Skeletal muscle satellite cell (primary cell): ENCODE results near the gene TCF3.

Experiments used
- H3K27me3 ChIP-seq: 2 replicates; pipeline ENCODE4 v1.7.0; 2013; ENCODE audit warnings: low read length; ENCODE audit not compliant: control insufficient read depth, insufficient read depth
- H3K36me3 ChIP-seq: 2 replicates; pipeline ENCODE4 v1.7.0; 2013; ENCODE audit warnings: mild to moderate bottlenecking, control low read depth, low read length; ENCODE audit not compliant: insufficient read depth
- H3K4me1 ChIP-seq: 2 replicates; pipeline ENCODE4 v1.7.0; 2013; ENCODE audit warnings: low read length; ENCODE audit not compliant: control insufficient read depth, insufficient read depth
- H3K4me2 ChIP-seq: 2 replicates; pipeline ENCODE4 v1.7.0; 2013; ENCODE audit warnings: mild to moderate bottlenecking, low read length
- H3K4me3 ChIP-seq: 2 replicates; pipeline ENCODE4 v1.7.0; 2013; ENCODE audit warnings: low read length
- H3K9ac ChIP-seq: 2 replicates; pipeline ENCODE4 v1.7.0; 2013; ENCODE audit warnings: mild to moderate bottlenecking, low read depth, low read length, moderate library complexity
- H3K9me3 ChIP-seq: replicated peaks from 2 replicates; pipeline ENCODE4 v1.7.0; 2013; ENCODE audit warnings: mild to moderate bottlenecking, control low read depth, low read length

TCF3 gene

DNA sequence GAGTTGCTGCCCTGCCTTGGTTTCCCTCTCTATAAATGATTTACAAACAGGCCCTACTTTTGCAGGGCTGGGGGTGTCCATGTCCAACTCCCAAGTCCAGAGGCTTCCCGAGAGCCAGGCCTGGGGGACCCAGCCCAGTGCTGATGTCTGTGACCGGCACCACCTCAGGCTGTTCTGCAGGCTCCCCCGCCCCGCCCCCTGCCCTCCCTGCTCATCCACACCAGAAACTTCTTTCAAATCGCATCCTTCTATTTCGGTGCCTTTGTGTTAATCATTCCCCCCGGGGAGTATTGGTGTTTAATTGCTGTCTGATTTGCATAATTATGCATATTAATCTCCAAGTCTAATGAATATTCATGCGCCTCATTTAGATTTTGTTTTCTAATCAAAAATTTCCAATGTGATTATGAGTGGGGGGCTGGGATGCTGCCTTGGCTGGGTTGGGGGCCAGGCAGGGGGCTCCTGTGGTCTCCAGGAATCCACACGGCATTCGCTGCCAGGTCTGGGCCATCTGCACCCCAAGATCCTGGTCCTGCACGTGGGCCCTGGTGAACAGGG, 19.1 kb downstream of the TCF3 start:
- no peak overlapping the region for H3K4me2 ChIP-seq
- peaks cover 38% of the 10 kb centered on the region for H3K36me3 ChIP-seq
- H3K9ac ChIP-seq: no peak overlapping the region
- H3K4me3 ChIP-seq: no peak overlapping the region
- no peaks in the 10 kb centered on the region for H3K9me3 ChIP-seq
- no peaks in the 10 kb centered on the region for H3K4me1 ChIP-seq
- no peaks in the 10 kb centered on the region for H3K27me3 ChIP-seq

DNA sequence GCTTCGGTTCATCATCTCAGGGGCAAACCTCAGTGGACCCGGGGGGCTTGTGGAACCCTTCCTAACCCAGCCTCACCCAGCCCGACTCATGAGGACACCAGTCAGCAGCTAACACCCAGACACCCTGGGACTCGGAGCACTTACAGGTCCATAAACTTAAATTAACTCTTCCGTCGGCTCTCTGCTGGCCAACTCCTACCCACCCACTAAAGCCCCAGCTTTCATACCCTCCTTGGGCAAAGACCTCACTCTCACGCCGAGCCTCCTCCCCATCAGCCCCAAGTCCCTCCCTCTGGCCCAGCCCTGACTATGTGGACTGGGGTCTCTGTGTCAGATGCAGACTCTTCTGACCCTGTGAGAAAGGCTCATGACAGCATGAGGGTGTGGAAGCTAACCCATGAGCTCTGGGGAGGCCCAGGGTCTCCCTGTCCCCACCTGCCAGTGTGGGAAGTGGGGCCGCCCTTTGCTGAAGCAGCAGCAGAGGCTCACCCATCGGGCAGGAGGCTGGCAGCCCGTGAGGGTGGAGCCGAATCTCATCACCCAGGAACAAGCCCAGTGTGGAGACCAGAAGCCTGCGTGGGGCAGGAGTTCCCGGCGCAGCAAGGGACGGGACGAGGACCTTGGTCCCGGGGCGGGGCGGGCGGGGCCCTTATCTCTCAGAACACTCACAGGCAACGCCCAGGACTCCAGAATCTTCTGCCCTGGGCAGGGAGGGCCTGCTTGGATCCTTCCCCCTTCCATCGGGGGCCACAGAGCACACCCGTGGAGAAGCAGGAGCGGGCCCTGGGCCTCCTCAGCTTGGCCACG, 19.8 kb downstream of the TCF3 start:
- Histone ChIP-seq H3K4me2 (no peak overlapping the region), H3K4me1 (no peaks in the 10 kb centered on the region), H3K27me3 (no peaks in the 10 kb centered on the region), H3K4me3 (no peak overlapping the region), H3K9ac (no peak overlapping the region), H3K36me3 (peaks cover 32% of the 10 kb centered on the region), H3K9me3 (no peaks in the 10 kb centered on the region)

DNA sequence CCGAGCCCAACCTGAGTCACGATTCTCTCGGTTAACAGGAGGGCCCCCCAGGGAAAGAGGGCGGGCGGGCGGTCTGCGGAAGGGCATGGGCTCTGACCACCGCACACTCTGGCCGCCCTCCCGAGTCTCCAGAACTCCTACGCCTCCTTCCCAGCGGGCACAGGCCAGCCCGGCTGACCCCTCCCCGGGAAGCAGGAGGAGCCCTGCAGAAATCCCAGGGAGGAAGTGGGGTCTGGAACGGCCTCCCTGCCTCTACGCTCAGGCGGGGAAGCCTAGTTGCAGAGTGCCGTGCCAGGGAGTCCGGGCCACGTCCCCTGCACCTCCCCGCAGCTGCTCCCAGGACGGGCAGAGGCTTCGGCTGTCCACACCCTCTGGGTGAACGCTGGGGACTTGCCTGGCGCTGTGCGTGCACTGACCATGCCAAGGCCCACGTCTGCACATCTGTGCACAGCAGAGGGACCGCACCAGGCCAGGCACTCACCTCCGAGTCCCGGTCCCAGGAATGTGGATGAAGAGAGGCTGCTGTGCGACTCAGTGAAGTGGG, 20.8 kb downstream of the TCF3 start:
- Histone ChIP-seq H3K4me3 (no peak overlapping the region), H3K9ac (no peak overlapping the region), H3K36me3 (peaks cover 32% of the 10 kb centered on the region), H3K4me1 (no peaks in the 10 kb centered on the region), H3K9me3 (no peaks in the 10 kb centered on the region), H3K27me3 (no peaks in the 10 kb centered on the region), H3K4me2 (no peak overlapping the region)

DNA sequence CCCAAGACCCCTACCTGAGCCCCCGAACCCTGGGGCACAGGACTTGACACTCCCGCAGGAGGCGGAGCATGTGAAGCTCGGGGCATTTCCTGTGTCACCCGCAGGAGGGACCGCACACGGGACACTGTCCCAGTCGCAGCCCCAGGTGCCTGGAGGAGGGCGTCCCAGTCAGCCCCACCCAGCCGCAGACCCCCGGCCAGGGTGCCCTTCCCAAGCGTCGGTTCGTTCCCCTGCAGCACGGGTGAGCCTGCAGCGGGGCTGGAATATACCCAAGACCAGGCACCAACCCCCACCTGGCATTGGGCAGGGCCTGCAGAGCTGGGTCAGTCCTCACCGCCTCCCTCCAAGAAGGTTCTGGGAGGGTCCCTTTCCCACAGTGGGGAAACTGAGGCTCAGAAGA, 21.6 kb downstream of the TCF3 start:
- H3K4me1 ChIP-seq: no peaks in the 10 kb centered on the region
- no peak overlapping the region for H3K4me2 ChIP-seq
- H3K27me3 ChIP-seq: no peaks in the 10 kb centered on the region
- H3K36me3 ChIP-seq: peaks cover 33% of the 10 kb centered on the region
- H3K4me3 ChIP-seq: no peak overlapping the region
- H3K9ac ChIP-seq: no peak overlapping the region
- no peaks in the 10 kb centered on the region for H3K9me3 ChIP-seq

DNA sequence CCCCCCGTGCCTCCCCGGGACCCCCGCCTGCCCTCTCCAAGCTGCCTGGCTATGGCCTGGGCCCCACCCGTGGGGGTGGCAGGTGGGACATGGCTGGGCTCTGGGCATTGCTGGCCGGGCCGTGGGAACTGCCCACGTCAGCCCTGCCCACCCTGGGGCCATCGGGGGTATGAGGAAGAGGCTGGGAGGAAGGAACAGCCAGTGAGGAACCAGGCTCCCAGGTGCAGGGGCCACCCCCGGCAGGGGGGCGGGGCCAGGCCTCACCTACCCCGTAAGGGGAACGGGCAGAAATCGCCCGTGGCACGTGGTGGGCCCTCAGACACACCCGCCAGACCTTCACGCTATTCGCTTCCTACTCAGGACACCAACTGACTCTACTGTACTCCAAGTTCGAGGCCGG, 22.4 kb downstream of the TCF3 start:
- no peak overlapping the region for H3K4me2 ChIP-seq
- no peaks in the 10 kb centered on the region for H3K27me3 ChIP-seq
- H3K4me3 ChIP-seq: no peak overlapping the region
- H3K9ac ChIP-seq: no peak overlapping the region
- peaks cover 35% of the 10 kb centered on the region for H3K36me3 ChIP-seq
- H3K9me3 ChIP-seq: no peaks in the 10 kb centered on the region
- H3K4me1 ChIP-seq: no peaks in the 10 kb centered on the region

DNA sequence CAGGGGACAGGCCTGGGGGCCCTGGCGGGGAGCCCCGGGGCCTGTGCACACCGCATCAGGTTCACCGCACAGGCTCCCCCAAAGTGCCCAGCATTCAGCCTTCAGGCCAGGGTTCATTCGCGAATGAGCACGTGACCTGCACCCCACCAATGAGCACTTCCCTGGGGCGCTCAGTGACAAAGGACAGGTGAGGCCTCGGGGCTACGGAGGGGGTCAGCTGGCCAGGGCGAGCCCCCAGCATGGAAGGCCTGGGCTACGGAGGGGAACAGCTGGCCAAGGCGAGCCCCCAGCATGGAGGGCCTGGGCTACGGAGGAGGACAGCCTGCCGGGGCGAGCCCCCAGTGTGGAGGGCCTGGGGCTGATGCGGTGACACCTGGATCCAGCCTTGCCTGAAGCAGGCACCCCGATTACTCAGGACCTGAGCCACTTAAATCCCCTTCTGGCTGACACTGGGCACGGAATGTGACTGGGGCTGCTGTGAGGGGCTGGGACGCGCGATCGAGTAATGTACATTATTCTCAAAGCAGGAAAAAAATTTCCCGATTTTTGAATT, 23.1 kb downstream of the TCF3 start:
- Histone ChIP-seq H3K9me3 (no peaks in the 10 kb centered on the region), H3K36me3 (peaks cover 35% of the 10 kb centered on the region), H3K4me1 (no peaks in the 10 kb centered on the region), H3K4me3 (no peak overlapping the region), H3K4me2 (no peak overlapping the region), H3K9ac (no peak overlapping the region), H3K27me3 (no peaks in the 10 kb centered on the region)

DNA sequence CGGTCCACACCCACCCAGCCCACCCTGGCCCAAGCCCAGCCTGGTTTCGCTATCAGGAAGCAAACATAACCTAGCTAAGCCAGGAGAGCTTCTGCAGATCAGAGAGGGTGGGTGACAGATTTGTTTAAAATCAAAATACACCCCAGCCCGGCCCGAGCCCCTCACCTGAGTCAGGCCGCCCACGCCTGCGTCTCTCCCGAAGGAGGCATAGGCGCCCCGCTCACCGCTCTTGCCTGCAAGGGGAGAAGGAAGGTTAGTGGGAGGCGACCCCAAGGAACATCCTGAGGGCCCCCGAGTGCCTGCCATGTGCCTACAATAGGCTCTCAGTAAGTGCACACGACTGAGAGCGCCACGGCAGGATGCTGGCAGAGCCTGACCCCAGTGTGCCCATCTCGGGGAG, 25.2 kb downstream of the TCF3 start:
- Histone ChIP-seq H3K4me2 (no peak overlapping the region), H3K36me3 (peaks cover 39% of the 10 kb centered on the region), H3K27me3 (no peaks in the 10 kb centered on the region), H3K4me1 (no peaks in the 10 kb centered on the region), H3K4me3 (no peak overlapping the region), H3K9ac (no peak overlapping the region), H3K9me3 (no peaks in the 10 kb centered on the region)

DNA sequence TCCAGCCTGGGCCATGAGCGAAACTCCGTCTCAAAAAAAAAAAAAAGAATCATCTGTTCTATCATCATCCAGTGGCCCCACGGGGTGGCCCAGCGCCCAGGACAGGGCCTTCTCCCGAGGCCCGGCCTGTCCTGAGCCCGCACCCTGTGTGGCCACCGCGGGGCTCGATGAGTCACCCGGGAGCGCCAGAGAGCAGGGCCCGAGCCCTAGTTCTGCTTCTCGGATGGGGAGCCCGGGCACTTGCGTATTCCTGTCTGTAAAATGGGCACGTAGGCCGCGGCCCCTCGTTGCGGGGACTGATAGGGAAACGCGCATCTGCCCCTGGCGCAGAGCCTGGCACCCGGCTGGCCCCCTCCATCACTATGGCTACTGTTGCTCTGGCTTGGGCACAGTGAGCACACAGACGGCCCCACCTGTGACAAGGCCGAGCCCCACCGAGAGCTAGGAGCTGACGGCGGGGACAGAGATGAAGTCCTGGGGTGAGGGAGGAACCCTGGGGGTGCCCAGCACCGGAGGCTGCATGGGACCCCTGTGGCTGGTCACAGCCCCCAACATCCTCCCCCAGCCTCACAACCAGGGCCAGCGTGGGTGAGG, 25.9 kb downstream of the TCF3 start:
- Histone ChIP-seq H3K27me3 (no peaks in the 10 kb centered on the region), H3K4me1 (no peaks in the 10 kb centered on the region), H3K36me3 (peaks cover 41% of the 10 kb centered on the region), H3K9me3 (no peaks in the 10 kb centered on the region), H3K9ac (no peak overlapping the region), H3K4me3 (no peak overlapping the region), H3K4me2 (no peak overlapping the region)

DNA sequence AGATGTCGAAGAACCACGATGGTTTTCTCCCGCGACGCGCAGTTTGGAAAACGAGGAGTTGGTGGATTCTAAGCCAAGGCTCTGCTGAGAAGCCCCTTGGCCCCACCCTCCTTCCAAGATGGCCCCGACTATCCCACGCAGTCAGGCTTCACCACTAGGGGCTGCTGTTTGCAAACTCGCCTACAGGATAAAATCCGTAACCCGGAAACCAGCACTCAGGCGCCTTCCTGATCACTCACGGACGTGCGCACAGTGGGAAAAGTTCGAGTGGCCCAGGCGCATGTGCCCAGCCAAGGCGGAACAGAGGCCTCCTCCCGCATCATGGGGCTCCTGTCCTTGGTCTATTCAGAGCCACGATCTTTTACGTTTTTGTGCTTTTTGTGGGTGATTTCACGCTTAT, 28.0 kb downstream of the TCF3 start:
- H3K9me3 ChIP-seq: no peaks in the 10 kb centered on the region

DNA sequence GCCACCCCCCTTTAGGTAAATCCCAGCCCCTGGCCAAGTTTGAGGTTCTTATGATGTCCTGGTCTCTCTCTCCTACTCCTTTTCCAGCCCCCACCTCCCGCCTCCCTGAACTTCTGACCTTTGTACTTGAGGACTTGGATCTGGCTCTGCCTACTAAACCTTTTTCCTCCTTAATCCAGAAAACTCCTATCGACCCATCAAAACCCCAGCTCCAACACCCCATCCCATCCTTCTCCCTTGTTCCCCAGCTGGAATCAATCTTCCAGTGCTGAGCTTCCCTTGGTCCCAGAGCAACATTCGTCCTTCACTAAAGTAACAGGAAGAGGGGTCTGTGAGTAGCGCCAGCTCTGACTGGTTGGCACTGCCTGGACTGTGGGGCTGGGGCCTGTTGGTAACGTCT, 29.9 kb downstream of the TCF3 start:
- Histone ChIP-seq H3K4me1 (no peaks in the 10 kb centered on the region), H3K27me3 (no peaks in the 10 kb centered on the region), H3K9ac (no peak overlapping the region), H3K36me3 (peaks cover 66% of the 10 kb centered on the region), H3K4me3 (no peak overlapping the region), H3K4me2 (no peak overlapping the region), H3K9me3 (no peaks in the 10 kb centered on the region)

More for the DNA sequence above, 28.0 kb downstream of the TCF3 start:
- no peaks in the 10 kb centered on the region for H3K27me3 ChIP-seq
- peaks cover 57% of the 10 kb centered on the region for H3K36me3 ChIP-seq
- no peak overlapping the region for H3K4me3 ChIP-seq
- H3K4me1 ChIP-seq: no peaks in the 10 kb centered on the region
- H3K9ac ChIP-seq: no peak overlapping the region
- no peak overlapping the region for H3K4me2 ChIP-seq

DNA sequence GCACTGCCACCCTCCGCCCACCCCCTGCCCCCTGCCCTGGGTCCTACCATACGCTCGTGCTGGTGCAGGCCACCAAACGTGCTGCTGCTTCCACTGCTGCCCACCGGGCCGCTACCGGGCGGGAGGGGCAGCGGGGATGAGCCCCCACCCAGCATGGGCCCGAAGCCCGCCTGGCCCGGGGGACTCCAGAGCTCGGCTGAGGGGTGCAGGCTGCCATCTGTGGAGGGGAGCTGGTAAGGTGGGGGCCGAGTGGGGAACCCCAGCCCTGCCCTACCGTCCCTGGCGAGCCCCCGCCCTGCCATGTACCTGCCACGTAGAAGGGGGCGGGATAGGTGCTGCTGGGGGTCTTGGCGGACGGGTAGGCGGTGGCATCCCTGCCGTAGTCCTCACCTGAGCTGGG, 30.4 kb downstream of the TCF3 start:
- Histone ChIP-seq H3K27me3 (no peaks in the 10 kb centered on the region), H3K4me3 (no peak overlapping the region), H3K9me3 (no peaks in the 10 kb centered on the region), H3K4me2 (no peak overlapping the region), H3K36me3 (peaks cover 70% of the 10 kb centered on the region), H3K4me1 (no peaks in the 10 kb centered on the region), H3K9ac (no peak overlapping the region)
